Activated naive CD8-positive, alpha-beta T cell treated with anti-CD3 and anti-CD28 coated beads, Interleukin-2, amount 50 U/mL, for 24 hours (primary cell): ENCODE measurements around the gene HOXA5.
A peak's percentile ranks its signal among the peaks of the same experiment; 100 is the strongest.

Source experiments
- ATAC-seq: fragments of 150-1000 bp; cut with Tn5 transposase; one replicate; pipeline ENCODE4 v1.10.0; 2021
- DNase-seq: peaks from one replicate; pipeline ENCODE4 v3.0.0; 2021
- H3K27ac Mint-ChIP-seq: one replicate; pipeline ENCODE4 v1.8.0; 2021; ENCODE audit warnings: mild to moderate bottlenecking, mixed read lengths
- H3K27me3 Mint-ChIP-seq: one replicate; pipeline ENCODE4 v1.8.0; 2021; ENCODE audit warnings: mixed read lengths
- H3K36me3 Mint-ChIP-seq: one replicate; pipeline ENCODE4 v1.8.0; 2021; ENCODE audit warnings: low read depth, mixed read lengths
- H3K4me1 Mint-ChIP-seq: one replicate; pipeline ENCODE4 v1.8.0; 2021; ENCODE audit warnings: mixed read lengths
- H3K4me3 Mint-ChIP-seq: one replicate; pipeline ENCODE4 v1.8.0; 2021; ENCODE audit warnings: mild to moderate bottlenecking, moderate library complexity, mixed read lengths
- H3K9me3 Mint-ChIP-seq: one replicate; pipeline ENCODE4 v1.8.0; 2021; ENCODE audit warnings: mixed read lengths

Gene HOXA5

DNA sequence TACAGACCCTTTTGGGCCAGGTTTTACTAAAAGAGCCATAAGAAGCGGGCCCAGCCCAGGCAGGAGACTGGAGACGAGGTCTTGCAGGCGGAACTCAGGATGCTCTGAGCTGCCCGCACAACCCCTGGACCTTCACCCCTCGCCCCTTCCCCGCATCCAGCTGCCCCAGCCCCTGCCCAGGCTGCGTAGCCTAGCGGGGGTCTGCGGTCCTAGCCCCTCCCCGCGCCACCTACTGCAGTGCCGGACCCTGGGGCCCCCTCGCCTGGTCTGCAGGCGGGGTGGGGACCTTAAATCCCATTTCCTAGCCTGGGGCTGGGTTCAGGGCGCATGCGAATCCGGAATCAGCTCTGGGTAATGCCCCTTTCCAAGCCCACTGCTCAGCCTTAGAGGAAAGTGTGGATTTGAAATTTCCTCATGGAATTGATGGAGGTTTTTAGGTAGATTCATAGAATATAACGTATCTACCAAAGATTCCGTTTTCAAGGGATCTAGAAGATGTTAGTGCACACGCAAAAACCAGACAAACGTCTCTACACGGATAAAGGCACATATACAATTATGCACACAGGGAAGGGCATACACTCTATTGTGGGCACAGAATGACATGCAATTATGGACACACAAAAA lies 9.4 kb upstream of the HOXA5 start:
- peaks cover 1% of the 10 kb centered on the region for H3K36me3 Mint-ChIP-seq
- peaks cover 52% of the 10 kb centered on the region for H3K4me1 Mint-ChIP-seq
- peaks cover 90% of the 10 kb centered on the region for H3K27me3 Mint-ChIP-seq

DNA sequence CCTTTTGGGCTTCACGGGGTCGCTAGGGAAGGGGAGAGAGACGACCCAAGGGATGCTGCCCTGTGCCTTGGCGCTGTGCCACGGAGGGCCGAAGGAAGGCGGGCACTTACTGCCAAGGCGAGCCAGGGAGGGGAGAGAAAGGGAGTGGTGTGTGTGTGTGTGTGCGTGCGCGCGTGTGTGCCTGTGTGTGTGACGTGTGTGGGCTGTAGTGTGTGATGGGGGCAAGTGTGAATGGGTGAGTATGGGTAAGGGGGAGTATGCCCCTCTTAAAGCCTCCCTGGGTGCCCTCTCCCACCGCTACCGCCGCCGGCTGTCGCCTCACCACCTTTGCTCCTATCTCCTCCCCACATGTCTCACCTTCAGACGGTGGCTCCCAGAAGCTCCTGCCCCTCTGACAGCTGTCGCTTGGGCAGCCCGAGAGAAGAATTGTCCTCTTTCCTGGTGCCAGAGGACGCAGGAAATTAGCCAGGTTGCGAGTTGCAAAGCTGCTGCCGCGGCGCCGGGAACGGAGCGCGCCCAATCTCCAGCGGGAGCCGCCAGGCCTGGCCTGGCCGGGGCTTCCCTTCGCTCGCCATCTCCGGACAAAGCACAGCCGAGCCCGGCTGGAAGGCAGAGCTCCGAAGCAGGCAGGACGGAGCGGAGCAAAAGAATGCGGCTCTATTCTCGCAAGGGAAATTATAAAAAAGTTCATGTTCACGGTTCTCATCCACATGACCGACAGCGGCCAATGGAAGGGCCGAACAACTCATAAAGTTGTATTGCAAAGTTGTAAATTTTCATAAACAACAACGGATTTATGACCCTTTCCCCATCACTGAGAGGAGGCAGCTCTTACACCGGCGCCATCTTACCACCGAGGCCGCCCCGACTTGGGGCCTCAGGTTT lies 8.7 kb upstream of the HOXA5 start, which contains the start of gene HOXA3:
Gene HOXA3 (minus strand): TSS at position 653 of the 885 bp plus-strand sequence. CDS start 41,943 bp downstream, outside the sequence.
- Mint-ChIP-seq H3K36me3 (peaks cover 1% of the 10 kb centered on the region), H3K4me3 (peak within 1 kb of the TSS; percentile 57), H3K27me3 (peaks cover 87% of the 10 kb centered on the region), H3K9me3 (no peaks in the 10 kb centered on the region), H3K4me1 (peaks cover 45% of the 10 kb centered on the region), H3K27ac (no peak within 1 kb of the TSS)
- ATAC-seq (no peak), DNase-seq (no peak)

More for the DNA sequence above, 9.4 kb upstream of the HOXA5 start:
- no peak for DNase-seq
- no peak for ATAC-seq
- no peak overlapping the region for H3K27ac Mint-ChIP-seq
- H3K4me3 Mint-ChIP-seq: no peak overlapping the region
- H3K9me3 Mint-ChIP-seq: no peaks in the 10 kb centered on the region

DNA sequence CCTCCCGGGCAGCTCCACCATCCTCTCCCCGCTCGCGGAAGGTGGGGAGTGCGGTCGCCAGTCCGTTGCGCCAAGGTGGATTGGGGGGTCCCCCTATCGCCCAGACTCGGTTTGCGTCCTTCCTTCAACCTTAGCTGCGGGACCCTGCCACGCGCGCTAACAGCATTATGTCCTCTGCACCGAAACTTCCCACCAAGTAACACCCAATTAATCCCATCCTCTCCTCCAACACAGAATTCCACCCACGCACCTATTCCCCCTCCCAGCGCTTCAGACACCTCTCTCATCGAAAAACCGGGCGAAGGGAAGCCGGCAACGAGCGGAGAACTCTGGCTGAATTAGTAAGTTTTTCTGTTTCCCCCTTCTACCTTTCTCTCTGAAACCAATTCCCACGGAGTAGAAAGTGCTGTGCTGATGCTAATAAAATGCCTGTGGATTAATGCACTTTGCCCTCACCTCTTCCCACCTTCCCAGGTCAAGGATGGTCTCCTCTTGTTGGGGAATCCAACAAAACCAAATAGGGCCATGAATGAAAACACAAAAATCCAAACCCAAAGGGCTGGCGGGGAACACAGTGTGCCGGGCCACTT lies 8.0 kb upstream of the HOXA5 start:
- no peak for DNase-seq
- peaks cover 41% of the 10 kb centered on the region for H3K4me1 Mint-ChIP-seq
- peak overlapping the region; percentile 57 for H3K4me3 Mint-ChIP-seq
- peaks cover 89% of the 10 kb centered on the region for H3K27me3 Mint-ChIP-seq
- peaks cover 1% of the 10 kb centered on the region for H3K36me3 Mint-ChIP-seq
- H3K27ac Mint-ChIP-seq: no peak overlapping the region
- H3K9me3 Mint-ChIP-seq: no peaks in the 10 kb centered on the region
- no peak for ATAC-seq

DNA sequence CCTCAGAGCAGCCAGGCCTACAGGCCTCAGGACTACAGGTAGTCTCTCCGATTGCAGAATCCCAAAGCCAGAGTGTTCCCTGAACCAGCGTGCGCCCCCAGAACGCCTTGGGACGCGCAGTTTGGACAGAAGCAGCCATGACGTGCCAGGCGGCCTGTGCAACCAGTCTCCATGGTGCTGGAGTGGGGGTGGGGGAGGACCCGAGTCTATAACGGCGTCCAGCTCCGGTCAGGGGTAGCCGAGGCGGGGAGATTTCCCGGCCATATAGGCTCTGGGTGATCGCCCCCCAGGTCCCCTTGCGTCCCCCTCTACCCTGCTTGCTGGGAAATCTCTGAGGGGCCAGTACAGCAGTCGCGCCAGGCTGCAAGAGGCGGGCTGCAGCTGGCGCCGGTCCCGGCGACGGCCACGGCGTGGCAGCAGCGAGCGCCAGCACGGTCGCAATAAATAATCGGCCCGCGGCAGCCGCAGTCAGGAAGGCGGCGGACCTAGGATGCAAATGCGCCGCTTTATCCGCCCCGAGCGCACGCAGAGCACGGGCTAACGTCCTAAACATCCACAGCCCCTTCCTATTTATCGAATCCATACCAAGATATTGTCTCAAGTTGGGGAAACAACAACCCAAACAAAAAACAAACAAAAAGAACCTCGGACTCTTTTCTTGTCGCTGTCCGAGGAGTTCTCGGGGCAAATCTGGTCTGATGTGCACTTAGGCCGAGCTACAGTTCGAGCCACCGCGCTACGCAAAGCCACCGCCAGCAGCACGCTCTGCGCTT lies 7.3 kb upstream of the HOXA5 start:
- ATAC-seq: peak; percentile 73
- H3K4me3 Mint-ChIP-seq: peak overlapping the region; percentile 57
- peaks cover 1% of the 10 kb centered on the region for H3K36me3 Mint-ChIP-seq
- peak; percentile 71 for DNase-seq
- no peaks in the 10 kb centered on the region for H3K9me3 Mint-ChIP-seq
- H3K4me1 Mint-ChIP-seq: peaks cover 39% of the 10 kb centered on the region
- peaks cover 90% of the 10 kb centered on the region for H3K27me3 Mint-ChIP-seq
- H3K27ac Mint-ChIP-seq: no peak overlapping the region

DNA sequence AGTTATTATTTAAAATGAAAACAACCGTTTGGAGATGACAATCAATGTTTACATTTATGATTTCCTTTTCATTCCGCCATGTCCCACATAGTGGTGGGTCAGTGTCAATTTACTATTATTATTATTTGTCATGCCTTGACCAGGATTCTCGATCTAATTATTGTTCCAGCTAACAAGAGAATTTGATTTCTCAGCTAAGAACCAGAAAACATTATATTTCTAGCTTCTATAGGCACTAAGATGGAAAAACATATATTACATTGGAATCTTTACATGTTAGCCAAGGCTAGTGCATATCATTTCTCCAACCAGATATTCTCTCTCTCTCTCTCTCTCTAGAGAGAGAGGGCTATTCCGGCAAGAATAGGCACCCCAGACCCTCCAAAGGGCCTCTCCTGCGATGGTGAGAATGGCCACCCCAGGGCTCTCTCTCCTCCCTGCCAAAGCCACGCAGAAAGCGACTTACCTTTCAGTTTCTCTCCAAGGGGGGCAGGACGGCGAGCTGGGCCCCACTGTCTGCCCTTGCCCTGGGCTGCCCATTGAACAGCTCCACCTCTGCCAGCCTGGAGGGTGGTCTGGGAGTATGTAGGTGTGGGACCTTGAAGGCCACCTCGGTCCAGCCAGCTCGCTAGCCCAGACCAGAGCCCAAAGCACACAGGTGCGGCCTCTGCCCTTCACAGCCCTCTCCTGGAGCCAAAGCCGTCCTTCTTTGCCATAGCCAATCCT lies 6.5 kb upstream of the HOXA5 start:
- H3K4me3 Mint-ChIP-seq: peak overlapping the region; percentile 57

DNA sequence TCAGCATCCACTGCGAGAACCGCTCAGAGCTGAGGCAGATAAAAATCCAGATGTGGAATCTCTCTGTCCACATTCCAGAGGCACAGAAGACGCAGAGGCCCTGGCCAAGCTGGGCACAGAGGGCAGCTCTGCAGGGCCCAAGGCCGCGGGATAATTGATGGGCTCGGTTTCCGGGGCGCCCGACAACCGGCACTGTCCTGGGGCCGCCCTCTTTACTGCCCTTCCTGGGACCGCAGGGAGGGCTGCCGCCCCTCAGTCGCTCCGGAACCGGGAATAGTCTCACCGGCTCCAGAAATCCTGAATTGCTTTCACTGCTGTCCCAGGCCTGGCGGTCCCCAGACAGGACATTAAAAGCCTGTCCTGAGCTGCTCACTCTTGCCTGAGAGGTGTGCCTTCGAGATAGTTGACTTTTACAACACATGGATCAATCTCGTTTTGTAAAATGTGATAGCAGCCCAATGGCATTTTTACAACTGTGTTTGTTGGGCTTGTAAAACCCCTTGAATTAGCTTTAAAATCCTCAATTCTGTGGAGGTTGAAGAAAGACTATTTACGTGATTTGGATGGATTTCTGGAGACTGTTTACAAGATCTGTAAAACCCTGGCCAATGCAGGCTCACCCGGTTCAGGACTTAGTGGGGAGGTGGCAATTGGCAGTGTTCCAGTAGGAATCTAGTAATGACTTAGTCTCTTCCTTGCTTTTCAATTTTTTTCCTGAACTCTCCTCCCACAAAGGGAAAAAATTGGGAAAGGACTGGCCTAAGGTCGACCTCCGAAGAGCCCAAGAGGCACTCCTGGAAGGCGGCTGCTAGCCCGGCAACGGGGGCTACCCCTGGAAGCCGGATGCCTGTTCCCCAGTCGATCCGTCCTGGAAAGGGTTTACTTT lies 5.5 kb upstream of the HOXA5 start:
- Mint-ChIP-seq H3K9me3 (no peaks in the 10 kb centered on the region), H3K27ac (no peak overlapping the region), H3K36me3 (no peaks in the 10 kb centered on the region), H3K27me3 (peaks cover 82% of the 10 kb centered on the region), H3K4me1 (peaks cover 25% of the 10 kb centered on the region), H3K4me3 (no peak overlapping the region)
- DNase-seq (no peak), ATAC-seq (no peak)

More for the DNA sequence above, 6.5 kb upstream of the HOXA5 start:
- H3K27ac Mint-ChIP-seq: no peak overlapping the region
- no peaks in the 10 kb centered on the region for H3K9me3 Mint-ChIP-seq
- DNase-seq: no peak
- H3K36me3 Mint-ChIP-seq: peaks cover 1% of the 10 kb centered on the region
- H3K4me1 Mint-ChIP-seq: peaks cover 31% of the 10 kb centered on the region
- peaks cover 86% of the 10 kb centered on the region for H3K27me3 Mint-ChIP-seq
- no peak for ATAC-seq

DNA sequence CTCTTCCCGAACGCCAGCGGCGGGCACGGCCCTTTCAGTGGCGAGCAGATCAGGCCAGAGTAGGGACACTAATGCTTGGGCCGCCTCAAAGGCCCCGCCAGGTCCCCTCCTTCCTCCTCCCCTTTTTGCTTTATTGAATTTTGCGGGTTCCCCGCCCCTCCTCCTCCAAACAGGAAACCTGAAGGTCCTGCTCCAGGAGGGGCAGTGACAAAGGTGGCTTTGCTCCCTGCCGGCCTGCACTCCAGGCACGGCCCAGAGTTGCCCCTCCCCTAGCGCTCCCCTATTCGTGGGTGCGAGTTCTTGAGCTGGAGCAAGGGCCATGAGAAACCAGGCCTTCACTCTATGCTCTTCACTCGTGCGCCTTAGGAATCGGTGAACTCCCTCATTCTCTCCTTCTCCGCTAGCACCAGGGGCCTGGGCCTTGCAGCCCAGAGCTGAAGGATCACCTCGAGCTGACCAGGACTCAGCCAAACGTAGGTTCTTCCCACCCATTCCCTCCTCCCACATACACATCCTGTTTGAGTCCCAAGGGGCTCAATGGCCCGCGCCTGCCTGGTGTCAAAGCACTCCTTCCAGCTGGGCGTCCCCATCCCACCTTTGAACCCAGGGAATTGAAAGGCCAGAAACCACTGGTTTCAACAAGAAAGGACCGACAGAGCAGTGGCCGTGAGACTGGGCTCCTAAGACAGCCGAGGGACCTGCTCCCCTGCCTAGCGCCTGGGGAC lies 4.7 kb upstream of the HOXA5 start:
- Mint-ChIP-seq H3K9me3 (no peaks in the 10 kb centered on the region), H3K4me1 (peaks cover 25% of the 10 kb centered on the region), H3K27me3 (peaks cover 75% of the 10 kb centered on the region), H3K27ac (no peak overlapping the region), H3K4me3 (peak overlapping the region; percentile 26), H3K36me3 (no peaks in the 10 kb centered on the region)
- ATAC-seq: no peak
- DNase-seq: no peak

DNA sequence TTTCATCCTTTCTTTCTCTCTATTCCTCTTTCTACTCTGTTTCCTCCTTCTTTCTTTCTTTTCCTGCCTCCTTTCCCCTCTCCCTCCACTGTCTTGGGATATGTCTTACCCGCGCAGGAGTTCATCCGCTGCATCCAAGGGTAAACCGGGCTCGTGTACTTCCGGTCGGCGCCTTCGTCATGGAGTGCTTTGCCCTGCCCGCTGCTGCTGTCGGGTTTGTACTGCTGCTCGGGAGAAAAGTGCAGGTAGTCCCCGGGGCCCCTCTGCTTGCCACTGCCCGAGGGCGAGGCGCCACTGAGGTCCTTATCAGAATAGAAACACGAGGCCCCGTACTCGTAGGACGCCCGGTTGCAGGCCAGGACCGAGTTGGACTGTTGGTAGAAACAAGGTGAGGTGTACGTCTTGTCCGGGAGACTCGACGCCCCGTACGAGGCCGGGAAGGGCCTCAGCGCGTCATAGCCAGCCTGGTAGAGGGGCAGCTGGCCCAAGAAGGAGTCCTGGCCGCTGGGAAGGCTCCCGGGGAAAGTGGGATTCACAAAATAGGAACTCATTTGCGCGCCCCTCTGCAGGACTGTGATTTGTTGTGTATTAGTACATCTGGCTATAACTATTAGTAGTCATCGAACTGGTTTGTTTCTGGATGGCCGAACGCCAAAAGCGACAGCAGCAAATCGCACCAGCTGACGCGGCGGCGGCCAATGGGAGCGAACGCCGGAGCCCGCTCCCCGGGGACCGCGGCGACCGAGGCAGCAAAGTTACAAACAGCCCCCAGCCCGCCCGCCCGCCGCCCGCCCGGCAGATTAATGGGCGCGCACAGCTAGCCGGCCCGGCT lies 3.9 kb upstream of the HOXA5 start, which contains the start of gene HOXA6:
Gene HOXA6 (minus strand): TSS at position 576 of the 832 bp plus-strand sequence. CDS start 25 bp downstream, at position 551.
- Mint-ChIP-seq H3K4me3 (peak within 1 kb of the TSS; percentile 26), H3K27ac (no peak within 1 kb of the TSS), H3K27me3 (peaks cover 74% of the 10 kb centered on the region), H3K4me1 (peaks cover 27% of the 10 kb centered on the region), H3K36me3 (no peaks in the 10 kb centered on the region), H3K9me3 (no peaks in the 10 kb centered on the region)
- ATAC-seq: no peak
- no peak for DNase-seq

DNA sequence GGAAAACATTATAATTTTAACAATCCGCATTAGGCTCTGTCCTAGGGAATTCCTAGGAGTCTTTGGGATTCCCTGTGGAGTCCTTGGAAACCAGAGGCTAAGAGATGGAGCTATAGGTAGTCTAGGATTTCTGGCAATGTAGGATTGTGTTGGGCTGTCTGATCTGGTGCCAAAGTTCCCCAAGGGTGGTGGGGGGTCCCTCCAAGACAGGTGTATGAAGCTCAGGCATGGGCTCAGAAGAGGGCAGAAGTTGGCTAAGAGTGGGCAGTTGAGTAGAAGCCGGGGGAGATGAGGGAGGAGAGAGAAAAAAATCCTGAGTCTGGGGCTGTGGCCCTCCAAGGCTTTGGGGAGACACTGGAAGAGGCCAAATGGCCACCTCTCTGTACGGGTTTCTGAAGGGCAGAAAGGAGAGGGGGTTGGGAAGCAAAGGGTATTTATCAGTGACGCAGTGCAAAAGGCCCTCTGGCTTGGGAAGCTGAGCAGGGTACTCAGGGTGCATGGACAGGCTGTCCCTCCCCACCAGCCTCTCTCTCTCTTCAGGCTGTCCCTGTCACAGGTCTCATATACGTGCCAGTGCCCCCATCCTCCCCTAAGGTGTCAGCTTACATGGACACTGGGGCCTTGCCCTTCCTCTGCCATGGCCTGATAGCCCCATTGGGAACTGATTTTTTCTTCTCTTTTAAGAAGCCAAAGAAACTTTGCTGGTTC lies 3.2 kb upstream of the HOXA5 start:
- ATAC-seq (no peak), DNase-seq (no peak)
- H3K27me3 Mint-ChIP-seq: peaks cover 67% of the 10 kb centered on the region

DNA sequence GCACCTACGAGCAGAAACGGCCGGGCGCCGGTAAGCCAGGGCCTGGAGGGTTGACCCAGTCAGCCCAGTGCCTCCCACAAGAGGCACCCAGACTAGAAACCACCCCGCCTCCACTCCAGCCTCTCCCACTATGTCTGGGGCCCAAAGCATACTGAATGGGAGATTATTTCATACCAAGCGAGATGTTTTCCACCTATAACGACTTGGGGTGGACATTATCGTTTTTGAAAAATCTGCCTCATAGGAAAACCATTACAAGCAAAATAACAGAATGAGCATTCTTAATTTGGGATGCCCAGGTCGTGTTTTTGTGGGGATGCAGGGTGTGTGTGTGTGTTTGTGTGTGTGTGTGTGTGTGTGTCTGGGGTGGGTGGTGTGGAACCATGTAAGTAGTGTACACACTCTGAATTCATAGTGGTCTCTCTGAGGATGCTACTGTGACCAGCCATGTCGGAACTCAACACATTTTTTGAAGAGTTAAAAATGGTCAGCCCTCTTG lies 2.5 kb upstream of the HOXA5 start:
- H3K9me3 Mint-ChIP-seq: no peaks in the 10 kb centered on the region
- H3K27ac Mint-ChIP-seq: no peak overlapping the region
- H3K36me3 Mint-ChIP-seq: no peaks in the 10 kb centered on the region
- ATAC-seq: no peak
- DNase-seq: no peak
- no peak overlapping the region for H3K4me3 Mint-ChIP-seq
- H3K4me1 Mint-ChIP-seq: peaks cover 14% of the 10 kb centered on the region
- peaks cover 63% of the 10 kb centered on the region for H3K27me3 Mint-ChIP-seq

More for the DNA sequence above, 3.2 kb upstream of the HOXA5 start:
- Mint-ChIP-seq H3K36me3 (no peaks in the 10 kb centered on the region), H3K27ac (no peak overlapping the region), H3K4me3 (no peak overlapping the region), H3K4me1 (peaks cover 21% of the 10 kb centered on the region), H3K9me3 (no peaks in the 10 kb centered on the region)

DNA sequence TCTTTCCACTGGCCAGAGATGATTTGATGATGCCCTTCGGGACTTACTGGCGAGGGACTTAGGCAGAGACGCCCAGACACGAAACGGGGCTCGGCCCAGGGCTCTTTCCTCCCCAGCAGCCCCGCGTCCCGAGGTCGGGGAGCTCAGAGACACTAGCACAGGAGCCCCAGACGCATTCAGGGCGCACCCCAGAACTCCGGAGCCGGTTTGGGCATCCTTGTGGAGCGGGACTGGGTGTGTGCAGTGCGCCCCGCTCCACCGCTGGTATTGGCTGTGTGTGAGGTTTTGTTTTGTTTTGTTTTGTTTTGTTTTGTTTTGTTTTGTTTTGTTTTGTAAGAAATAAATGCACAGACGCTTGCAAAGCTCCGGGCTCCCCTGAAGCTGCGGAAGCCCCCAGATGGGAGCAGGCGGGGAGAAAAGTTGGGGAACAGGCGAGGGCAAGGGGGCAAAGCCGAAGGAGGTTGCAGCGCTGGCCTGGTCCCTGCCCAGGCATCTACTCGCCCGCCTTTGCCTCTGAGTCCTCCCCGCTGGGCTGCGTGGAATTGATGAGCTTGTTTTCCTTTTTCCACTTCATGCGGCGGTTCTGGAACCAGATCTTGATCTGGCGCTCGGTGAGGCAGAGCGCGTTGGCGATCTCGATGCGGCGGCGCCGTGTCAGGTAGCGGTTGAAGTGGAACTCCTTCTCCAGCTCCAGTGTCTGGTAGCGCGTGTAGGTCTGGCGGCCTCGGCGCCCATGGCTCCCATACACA lies 1.9 kb upstream of the HOXA5 start:
- H3K27me3 Mint-ChIP-seq: peaks cover 59% of the 10 kb centered on the region
- no peaks in the 10 kb centered on the region for H3K36me3 Mint-ChIP-seq
- no peak overlapping the region for H3K4me3 Mint-ChIP-seq
- DNase-seq (no peak), ATAC-seq (no peak)
- H3K27ac Mint-ChIP-seq: no peak overlapping the region
- H3K4me1 Mint-ChIP-seq: peaks cover 10% of the 10 kb centered on the region
- no peaks in the 10 kb centered on the region for H3K9me3 Mint-ChIP-seq
